Measurements from ENCODE around the gene RNF135.

- TF ChIP-seq CTCF (IDR thresholded peaks at IDR 0.05; ENCODE audit: insufficient read depth, low read depth, low read length) (no peak), EZH2 (IDR thresholded peaks at IDR 0.05; ENCODE audit: insufficient read depth, low read length) (no peak)
These were observed 43.1 kb upstream of the RNF135 start for GRCh38 chr17:30927756-30928155.
